HFF-Myc (cell line): ENCODE results near the gene CPXM2.

Source experiments
- DNase-seq: peaks from one replicate; pipeline ENCODE4 v3.0.0-alpha.2; 2011; ENCODE audit warnings: low read depth; ENCODE audit errors: extremely low read depth
- H3K4me3 ChIP-seq: replicated peaks from 2 replicates; pipeline ENCODE4 v1.5.1; 2011; ENCODE audit warnings: low read depth, mild to moderate bottlenecking, control low read depth, low read length
- TF ChIP-seq, protein P1 (sequence below): IDR thresholded peaks from 2 replicates; pipeline ENCODE4 v1.5.1; 2012; ENCODE audit warnings: mild to moderate bottlenecking, low read depth, low read length, control low read depth; ENCODE audit errors: missing control alignments

The CPXM2 gene

DNA sequence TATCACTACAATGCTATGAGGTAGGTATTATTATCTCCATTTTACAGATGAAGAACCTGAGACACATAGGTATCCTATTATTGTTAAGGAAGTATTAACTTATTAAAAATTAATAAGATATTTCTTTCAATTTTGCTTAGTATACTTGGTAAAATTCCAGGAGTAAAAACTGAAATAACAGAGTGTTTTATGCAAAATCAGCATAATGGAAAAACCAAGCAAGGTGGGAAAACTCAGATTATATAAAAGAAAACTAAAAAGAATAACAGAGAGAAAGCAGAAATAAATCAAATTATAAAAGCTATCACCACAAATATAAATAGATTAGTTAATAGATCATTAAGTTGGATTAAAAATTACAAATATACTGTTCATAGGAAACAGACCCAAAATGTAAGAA lies 82.0 kb downstream of the CPXM2 start:
- TF ChIP-seq, protein P1, sequence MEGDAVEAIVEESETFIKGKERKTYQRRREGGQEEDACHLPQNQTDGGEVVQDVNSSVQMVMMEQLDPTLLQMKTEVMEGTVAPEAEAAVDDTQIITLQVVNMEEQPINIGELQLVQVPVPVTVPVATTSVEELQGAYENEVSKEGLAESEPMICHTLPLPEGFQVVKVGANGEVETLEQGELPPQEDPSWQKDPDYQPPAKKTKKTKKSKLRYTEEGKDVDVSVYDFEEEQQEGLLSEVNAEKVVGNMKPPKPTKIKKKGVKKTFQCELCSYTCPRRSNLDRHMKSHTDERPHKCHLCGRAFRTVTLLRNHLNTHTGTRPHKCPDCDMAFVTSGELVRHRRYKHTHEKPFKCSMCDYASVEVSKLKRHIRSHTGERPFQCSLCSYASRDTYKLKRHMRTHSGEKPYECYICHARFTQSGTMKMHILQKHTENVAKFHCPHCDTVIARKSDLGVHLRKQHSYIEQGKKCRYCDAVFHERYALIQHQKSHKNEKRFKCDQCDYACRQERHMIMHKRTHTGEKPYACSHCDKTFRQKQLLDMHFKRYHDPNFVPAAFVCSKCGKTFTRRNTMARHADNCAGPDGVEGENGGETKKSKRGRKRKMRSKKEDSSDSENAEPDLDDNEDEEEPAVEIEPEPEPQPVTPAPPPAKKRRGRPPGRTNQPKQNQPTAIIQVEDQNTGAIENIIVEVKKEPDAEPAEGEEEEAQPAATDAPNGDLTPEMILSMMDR = no peak
- H3K4me3 ChIP-seq = no peak overlapping the region
- no peak for DNase-seq

- no peak for DNase-seq
These were observed 82.7 kb downstream of the CPXM2 start for GRCh38 chr10:123808906-123809305.

GRCh38 chr10:123808286-123808685 lies 83.3 kb downstream of the CPXM2 start:
- no peak overlapping the region for H3K4me3 ChIP-seq
- DNase-seq = no peak
- TF ChIP-seq, protein P1 = no peak

More at GRCh38 chr10:123808906-123809305, 82.7 kb downstream of the CPXM2 start:
- no peak overlapping the region for H3K4me3 ChIP-seq
- TF ChIP-seq, protein P1 = no peak

DNA sequence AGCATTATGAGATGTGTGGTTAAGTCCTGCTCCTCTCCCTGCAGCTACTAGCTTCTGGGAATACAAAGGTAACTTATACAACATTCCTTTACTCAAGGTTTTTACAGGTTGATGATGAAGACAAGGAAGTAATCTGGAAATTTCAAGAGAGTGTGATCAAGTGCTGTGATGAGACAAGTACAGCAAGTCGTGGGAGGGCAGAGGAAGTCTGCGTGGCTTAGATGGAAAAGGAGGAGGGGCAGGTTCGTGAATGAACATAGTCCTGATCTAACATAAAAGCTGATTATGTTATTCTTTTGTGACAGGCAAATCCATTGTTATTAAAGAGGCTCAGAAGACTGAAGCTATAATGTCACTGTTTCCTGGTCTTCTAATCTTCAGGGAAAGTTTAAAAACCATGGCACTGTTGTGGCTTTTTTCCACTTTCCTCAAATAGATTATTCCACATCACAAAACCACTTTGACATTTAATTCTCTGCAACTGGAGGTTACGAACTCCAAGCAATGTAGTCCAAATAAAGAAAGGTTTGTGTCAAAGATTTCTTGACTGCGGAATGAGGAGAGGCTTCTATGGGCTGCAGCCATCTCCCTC lies 84.1 kb downstream of the CPXM2 start:
- H3K4me3 ChIP-seq = no peak overlapping the region

GRCh38 chr10:123804716-123805115 lies 86.9 kb downstream of the CPXM2 start:
- no peak for DNase-seq
- no peak overlapping the region for H3K4me3 ChIP-seq
- TF ChIP-seq, protein P1 = no peak

More for the DNA sequence above, 84.1 kb downstream of the CPXM2 start:
- no peak for DNase-seq
- TF ChIP-seq, protein P1 = no peak

GRCh38 chr10:123800821-123801220 lies 90.8 kb downstream of the CPXM2 start:
- DNase-seq = no peak
- TF ChIP-seq, protein P1 = no peak

DNA sequence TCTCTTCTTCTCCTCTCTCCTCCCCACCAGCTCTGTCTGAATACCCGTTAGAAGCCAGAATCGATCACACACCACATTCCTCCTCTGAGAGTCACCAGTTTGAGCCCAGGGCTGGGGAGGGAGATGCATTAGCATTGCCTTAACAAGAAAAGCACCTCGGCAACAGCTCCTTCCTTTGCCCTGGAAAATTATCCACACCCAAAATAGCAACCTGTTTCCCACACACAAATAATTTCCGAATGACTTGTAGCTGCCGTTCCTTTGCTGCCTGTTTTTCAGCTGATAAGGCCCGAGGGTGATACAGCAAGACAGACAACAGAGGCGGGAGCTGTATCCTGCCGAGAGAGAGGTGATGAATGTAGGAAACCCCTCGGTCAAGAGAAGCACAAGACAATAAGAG lies 91.3 kb downstream of the CPXM2 start:
- no peak for DNase-seq
- TF ChIP-seq, protein P1 = no peak
- H3K4me3 ChIP-seq = no peak overlapping the region

More at GRCh38 chr10:123800821-123801220, 90.8 kb downstream of the CPXM2 start:
- H3K4me3 ChIP-seq = no peak overlapping the region
